ENCODE results near the gene VPS35.
"Not testable (repeated sequence)": the region's sequence is repeated elsewhere in the genome, so short reads cannot be mapped to it uniquely, and the experiment has no call there.

VPS35 gene

DNA sequence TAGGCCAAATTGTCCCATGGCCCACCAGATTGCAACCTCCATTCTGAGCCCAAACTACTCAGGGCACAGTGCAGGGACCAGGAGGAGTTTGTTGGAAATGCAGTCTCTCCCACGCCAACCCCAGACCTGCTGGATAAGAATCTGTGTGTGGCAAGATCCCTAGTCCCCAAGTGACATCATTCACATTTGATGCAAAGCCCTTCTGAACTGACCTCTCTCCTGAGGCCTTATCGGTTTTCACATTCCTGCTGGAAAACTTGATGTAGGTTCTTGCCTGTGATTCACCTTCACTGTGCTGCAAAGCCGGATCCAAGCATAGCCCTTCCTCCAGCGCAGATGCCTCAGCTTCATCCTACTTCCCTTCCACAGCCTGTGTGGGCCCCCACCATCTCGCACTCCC lies 61.2 kb downstream of the VPS35 start:
- in situ Hi-C loops (cut with HindIII; ENCODE audit: low pct_ligation_motif_present, low sequenced_read_pairs), result no loop called here
- no peak for TF ChIP-seq CTCF (IDR thresholded peaks at IDR 0.05; ENCODE audit: low read depth, low read length, missing control alignments)
- Histone ChIP-seq H3K4me3 (ENCODE audit: low read depth, low read length) (no peak overlapping the region), H3K27me3 (replicated peaks) (no peaks in the 10 kb centered on the region), H3K36me3 (replicated peaks) (no peaks in the 10 kb centered on the region), H3K27ac (no peak overlapping the region)
- no peak for DNase-seq

GRCh38 chr16:46626681-46627080 lies 62.3 kb downstream of the VPS35 start:
- H3K27me3 ChIP-seq (replicated peaks); DNase-seq; H3K36me3 ChIP-seq (replicated peaks); in situ Hi-C loops (cut with HindIII; ENCODE audit: low pct_ligation_motif_present, low sequenced_read_pairs); H3K27ac ChIP-seq; H3K4me3 ChIP-seq (ENCODE audit: low read depth, low read length): not testable (repeated sequence)

DNA sequence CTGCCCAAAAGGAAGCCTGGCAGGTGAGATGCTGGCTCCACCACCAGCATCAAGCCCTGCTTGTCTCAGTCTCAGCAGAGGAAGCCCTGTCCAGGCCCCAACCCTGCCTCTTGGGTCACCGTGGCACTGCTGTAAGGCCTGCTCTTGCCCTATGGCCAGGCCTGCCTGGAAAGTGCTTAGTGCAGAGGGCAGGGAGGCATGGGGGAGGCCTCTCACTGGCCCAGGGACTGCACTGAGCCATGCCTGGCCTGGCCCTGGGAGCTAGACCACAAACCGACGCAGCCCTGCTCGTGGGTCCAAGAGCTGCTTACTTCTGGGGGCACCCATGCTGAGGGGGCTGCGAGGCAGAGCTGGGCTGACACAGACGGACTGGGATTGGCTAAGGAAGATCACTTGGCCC lies 64.1 kb downstream of the VPS35 start:
- H3K27me3 ChIP-seq (replicated peaks); H3K36me3 ChIP-seq (replicated peaks); H3K4me3 ChIP-seq (ENCODE audit: low read depth, low read length); H3K27ac ChIP-seq; DNase-seq; in situ Hi-C loops (cut with HindIII; ENCODE audit: low pct_ligation_motif_present, low sequenced_read_pairs): not testable (repeated sequence)

- H3K27me3 ChIP-seq (replicated peaks); DNase-seq; H3K27ac ChIP-seq; H3K36me3 ChIP-seq (replicated peaks); H3K4me3 ChIP-seq (ENCODE audit: low read depth, low read length); in situ Hi-C loops (cut with HindIII; ENCODE audit: low pct_ligation_motif_present, low sequenced_read_pairs): not testable (repeated sequence)
Measured at GRCh38 chr16:46623707-46624106, 65.3 kb downstream of the VPS35 start.

DNA sequence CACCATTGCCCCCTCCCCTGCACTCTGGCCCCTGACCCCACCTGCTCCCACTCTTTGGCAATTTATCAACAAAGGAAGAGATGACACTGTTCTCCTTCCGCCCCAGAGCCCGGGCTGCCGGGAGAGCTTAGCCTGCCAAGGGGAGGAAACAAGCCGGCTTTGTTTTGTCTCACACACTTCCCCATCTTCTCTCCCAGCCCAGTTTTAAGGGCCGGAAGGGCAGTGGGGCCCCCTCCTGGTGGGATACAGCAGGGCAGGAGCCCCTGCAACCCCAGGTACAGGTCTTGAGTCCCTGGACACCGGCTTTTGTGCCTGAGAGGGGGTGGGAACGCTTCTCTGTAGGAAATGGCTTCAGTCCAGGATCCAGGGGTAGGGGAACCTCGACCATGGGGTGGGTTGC lies 65.7 kb downstream of the VPS35 start:
- H3K27me3 ChIP-seq (replicated peaks); DNase-seq; H3K36me3 ChIP-seq (replicated peaks); H3K27ac ChIP-seq; in situ Hi-C loops (cut with HindIII; ENCODE audit: low pct_ligation_motif_present, low sequenced_read_pairs); H3K4me3 ChIP-seq (ENCODE audit: low read depth, low read length): not testable (repeated sequence)

DNA sequence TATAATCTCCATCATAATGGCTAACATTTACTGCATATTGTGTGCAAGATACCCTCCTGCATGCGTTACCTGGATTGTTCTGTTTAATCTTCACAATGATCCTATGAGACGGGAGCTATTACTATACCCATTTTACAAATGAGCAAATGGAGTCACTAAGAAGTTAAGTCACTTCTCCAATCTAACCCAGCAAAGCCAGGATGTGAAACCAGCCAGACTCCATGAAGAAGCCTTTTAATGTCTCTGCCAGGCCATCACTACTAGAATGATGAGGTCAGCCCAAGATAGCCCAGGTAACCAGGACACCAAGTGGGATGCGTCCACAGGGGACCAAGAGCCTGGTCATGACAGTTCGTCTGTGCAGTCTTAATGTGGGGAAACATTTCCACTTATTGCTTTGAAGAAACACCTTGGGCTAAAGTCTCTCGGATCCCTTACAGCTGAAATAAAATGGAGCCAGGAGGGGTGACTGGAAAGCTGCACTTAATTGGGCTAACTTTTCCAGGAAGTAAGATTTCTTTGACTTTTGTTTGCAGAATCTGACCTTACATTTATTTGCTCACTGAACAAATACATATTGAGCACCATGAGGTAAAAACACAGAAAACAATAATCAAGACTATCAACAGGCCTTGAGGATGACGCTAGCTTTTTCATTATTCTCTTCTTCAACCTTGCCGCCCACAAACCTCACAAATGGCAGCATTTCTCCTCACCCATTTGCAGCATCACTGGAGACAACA lies 66.9 kb downstream of the VPS35 start:
- in situ Hi-C loops (cut with HindIII; ENCODE audit: low pct_ligation_motif_present, low sequenced_read_pairs), result no loop called here
- Histone ChIP-seq H3K27me3 (replicated peaks) (no peaks in the 10 kb centered on the region), H3K4me3 (ENCODE audit: low read depth, low read length) (no peak overlapping the region), H3K36me3 (replicated peaks) (no peaks in the 10 kb centered on the region), H3K27ac (no peak overlapping the region)
- no peak for DNase-seq
- no peak for TF ChIP-seq CTCF (IDR thresholded peaks at IDR 0.05; ENCODE audit: low read depth, low read length, missing control alignments)

DNA sequence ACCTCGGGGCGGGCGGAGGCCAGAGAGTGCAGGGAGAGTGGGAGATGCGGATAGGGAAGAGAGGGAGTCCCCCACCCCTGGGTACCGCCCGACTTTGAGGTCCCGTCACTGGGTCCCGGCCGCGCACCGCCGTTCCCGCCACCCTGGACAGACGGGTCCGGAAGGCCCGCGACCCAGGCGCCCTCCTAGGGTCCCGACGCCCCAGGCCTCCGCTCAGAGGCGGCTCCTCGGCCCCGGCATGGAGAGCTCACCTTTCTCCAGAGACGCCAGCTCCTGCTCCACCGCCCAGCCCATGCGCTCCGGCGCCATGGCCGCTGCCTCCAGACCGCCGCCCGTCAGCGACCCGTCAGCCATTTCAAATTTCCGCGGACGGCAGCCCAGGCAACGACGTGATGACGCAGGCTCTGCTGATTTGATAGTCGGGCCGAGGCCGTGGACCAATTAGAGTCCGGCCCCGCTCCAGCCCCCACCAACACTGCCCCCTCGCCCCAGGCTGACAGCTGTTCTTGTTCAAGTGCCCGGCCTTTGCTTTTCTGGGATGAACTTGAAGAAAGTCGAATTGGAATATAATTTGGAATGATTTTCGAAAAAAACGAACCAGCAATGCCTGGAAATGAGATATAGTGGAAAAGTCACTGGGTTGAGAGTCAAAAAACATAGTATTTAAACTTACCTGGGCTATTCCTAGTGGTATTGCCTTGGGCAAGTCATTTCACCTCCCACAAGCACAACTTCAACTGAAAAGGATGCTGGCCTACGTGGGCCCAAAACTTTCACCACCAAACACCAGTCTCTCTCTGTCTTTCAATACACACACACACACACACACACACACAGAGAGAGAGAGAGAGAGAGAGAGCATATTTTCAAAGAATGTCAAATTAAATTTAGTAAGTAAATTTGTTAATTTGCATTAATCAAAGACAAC lies 67.7 kb downstream of the VPS35 start, which contains the start of gene SHCBP1:
SHCBP1 (minus strand) TSS at position 374 of the 928 bp plus-strand sequence; CDS start at position 354, 20 bp downstream.
- TF ChIP-seq CTCF (IDR thresholded peaks at IDR 0.05; ENCODE audit: low read depth, low read length, missing control alignments), result peak; percentile 19
- Histone ChIP-seq H3K4me3 (ENCODE audit: low read depth, low read length) (peak within 1 kb of the TSS; percentile 76), H3K36me3 (replicated peaks) (no peaks in the 10 kb centered on the region), H3K27ac (no peak within 1 kb of the TSS), H3K27me3 (replicated peaks) (no peaks in the 10 kb centered on the region)
- in situ Hi-C loops (cut with HindIII; ENCODE audit: low pct_ligation_motif_present, low sequenced_read_pairs), result no loop called here
- peak; percentile 87 for DNase-seq
